Measurements from ENCODE around the gene JUP.
A peak's percentile ranks its signal among the peaks of the same experiment; 100 is the strongest.

Gene JUP

GRCh38 chr17:41728056-41728455 is 58.5 kb downstream of the JUP start:
- DNase-seq = peak; percentile 63
- TF ChIP-seq, protein P1, sequence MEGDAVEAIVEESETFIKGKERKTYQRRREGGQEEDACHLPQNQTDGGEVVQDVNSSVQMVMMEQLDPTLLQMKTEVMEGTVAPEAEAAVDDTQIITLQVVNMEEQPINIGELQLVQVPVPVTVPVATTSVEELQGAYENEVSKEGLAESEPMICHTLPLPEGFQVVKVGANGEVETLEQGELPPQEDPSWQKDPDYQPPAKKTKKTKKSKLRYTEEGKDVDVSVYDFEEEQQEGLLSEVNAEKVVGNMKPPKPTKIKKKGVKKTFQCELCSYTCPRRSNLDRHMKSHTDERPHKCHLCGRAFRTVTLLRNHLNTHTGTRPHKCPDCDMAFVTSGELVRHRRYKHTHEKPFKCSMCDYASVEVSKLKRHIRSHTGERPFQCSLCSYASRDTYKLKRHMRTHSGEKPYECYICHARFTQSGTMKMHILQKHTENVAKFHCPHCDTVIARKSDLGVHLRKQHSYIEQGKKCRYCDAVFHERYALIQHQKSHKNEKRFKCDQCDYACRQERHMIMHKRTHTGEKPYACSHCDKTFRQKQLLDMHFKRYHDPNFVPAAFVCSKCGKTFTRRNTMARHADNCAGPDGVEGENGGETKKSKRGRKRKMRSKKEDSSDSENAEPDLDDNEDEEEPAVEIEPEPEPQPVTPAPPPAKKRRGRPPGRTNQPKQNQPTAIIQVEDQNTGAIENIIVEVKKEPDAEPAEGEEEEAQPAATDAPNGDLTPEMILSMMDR (IDR thresholded peaks at IDR 0.05; ENCODE audit: low read depth, low read length) = no peak
- H3K36me3 ChIP-seq = peaks cover 19% of the 10 kb centered on the region
- H3K27me3 ChIP-seq (ENCODE audit: insufficient read depth, low read depth, severe bottlenecking) = peaks cover 1% of the 10 kb centered on the region
- no peaks in the 10 kb centered on the region for H3K9me3 ChIP-seq (ENCODE audit: severe bottlenecking)
- H3K27ac ChIP-seq = peak overlapping the region; percentile 67
- H3K4me3 ChIP-seq (ENCODE audit: low read depth, low read length) = no peak overlapping the region

DNA sequence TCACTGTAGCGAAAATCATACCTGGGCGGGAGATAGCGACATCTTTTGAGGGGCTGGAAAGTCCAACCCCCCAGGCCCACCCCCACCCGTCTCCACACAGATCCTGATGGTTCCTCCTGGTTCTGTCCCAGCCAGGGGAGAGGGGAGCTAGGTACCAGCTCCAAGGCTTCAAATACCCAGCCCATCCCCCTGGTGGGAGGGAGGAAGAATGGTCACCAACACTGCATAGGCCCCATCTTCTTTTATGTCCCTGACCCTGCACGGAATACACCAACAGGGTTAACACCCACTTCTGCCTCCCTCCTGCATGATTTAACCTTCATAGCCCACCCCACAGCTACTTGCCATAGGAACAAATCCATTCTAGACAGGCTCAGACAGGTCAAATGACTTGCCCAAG is 61.4 kb downstream of the JUP start:
- TF ChIP-seq, protein P1 (IDR thresholded peaks at IDR 0.05; ENCODE audit: low read depth, low read length) = no peak
- Histone ChIP-seq H3K9me3 (ENCODE audit: severe bottlenecking) (peaks cover 4% of the 10 kb centered on the region), H3K27ac (peak overlapping the region; percentile 67), H3K27me3 (ENCODE audit: insufficient read depth, low read depth, severe bottlenecking) (no peaks in the 10 kb centered on the region), H3K4me3 (ENCODE audit: low read depth, low read length) (no peak overlapping the region), H3K36me3 (peaks cover 19% of the 10 kb centered on the region)
- no peak for DNase-seq

DNA sequence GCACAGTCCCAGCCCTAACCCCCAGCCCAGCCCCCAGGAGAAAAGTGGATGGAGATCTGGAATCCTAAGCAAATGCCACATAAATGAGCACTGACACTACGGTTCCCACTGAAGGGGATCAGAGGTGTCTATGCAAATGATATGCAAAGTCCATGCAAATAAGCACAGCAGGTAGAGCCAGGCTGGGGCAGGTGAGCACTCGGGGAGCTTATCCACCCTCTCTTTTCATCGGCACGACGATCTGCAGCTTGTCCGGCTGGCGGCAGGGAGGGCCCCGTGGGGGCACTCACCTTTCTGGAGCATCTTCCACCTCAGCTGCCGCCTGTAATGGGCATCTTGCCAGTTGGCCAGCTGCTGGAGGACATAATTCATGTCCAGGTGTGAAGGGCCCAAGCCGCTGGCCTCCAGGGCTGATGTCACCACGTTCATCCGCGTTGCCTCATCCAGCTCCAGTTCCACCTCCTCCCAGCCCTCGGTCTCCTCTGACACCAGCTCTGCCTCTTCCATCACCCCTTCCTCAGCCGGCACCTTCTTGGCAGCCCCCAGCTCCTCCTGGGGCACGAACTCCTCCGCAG is 61.9 kb downstream of the JUP start:
- no peak overlapping the region for H3K27ac ChIP-seq
- no peak overlapping the region for H3K4me3 ChIP-seq (ENCODE audit: low read depth, low read length)
- H3K9me3 ChIP-seq (ENCODE audit: severe bottlenecking) = peaks cover 6% of the 10 kb centered on the region
- TF ChIP-seq, protein P1 (IDR thresholded peaks at IDR 0.05; ENCODE audit: low read depth, low read length) = no peak
- no peaks in the 10 kb centered on the region for H3K27me3 ChIP-seq (ENCODE audit: insufficient read depth, low read depth, severe bottlenecking)
- peaks cover 19% of the 10 kb centered on the region for H3K36me3 ChIP-seq
- DNase-seq = no peak

GRCh38 chr17:41723801-41724475 is 62.6 kb downstream of the JUP start:
- no peak for DNase-seq
- Histone ChIP-seq H3K36me3 (peaks cover 19% of the 10 kb centered on the region), H3K27ac (no peak overlapping the region), H3K27me3 (ENCODE audit: insufficient read depth, low read depth, severe bottlenecking) (no peaks in the 10 kb centered on the region), H3K4me3 (ENCODE audit: low read depth, low read length) (no peak overlapping the region), H3K9me3 (ENCODE audit: severe bottlenecking) (peaks cover 6% of the 10 kb centered on the region)
- TF ChIP-seq, protein P1 (IDR thresholded peaks at IDR 0.05; ENCODE audit: low read depth, low read length) = no peak

DNA sequence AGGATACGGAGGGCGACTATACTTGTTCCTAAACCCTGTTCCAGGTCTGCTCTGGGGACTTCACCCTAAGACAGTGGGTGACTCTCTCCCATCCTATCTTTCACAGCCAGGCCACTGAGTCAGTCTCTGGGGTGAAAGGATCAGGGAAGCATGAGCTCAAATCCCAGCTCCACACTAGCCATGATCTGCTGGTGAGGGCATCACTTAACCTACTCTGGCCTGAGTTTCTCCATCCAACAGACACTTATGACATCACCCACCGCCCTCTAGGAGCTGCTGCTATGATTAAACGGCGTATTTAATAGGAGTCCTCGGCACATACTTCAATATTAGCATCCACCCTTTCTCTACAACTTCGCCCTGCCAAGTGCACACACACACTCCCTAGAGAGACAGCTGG is 64.3 kb downstream of the JUP start:
- TF ChIP-seq, protein P1 (IDR thresholded peaks at IDR 0.05; ENCODE audit: low read depth, low read length) = no peak
- H3K27ac ChIP-seq = no peak overlapping the region
- DNase-seq = no peak

GRCh38 chr17:41718287-41718645 is 68.2 kb downstream of the JUP start:
- no peak for DNase-seq
- TF ChIP-seq, protein P1 (IDR thresholded peaks at IDR 0.05; ENCODE audit: low read depth, low read length) = no peak
- peaks cover 6% of the 10 kb centered on the region for H3K9me3 ChIP-seq (ENCODE audit: severe bottlenecking)
- H3K36me3 ChIP-seq = no peaks in the 10 kb centered on the region
- no peaks in the 10 kb centered on the region for H3K27me3 ChIP-seq (ENCODE audit: insufficient read depth, low read depth, severe bottlenecking)
- H3K4me3 ChIP-seq (ENCODE audit: low read depth, low read length) = no peak overlapping the region
- no peak overlapping the region for H3K27ac ChIP-seq

More for the DNA sequence above, 64.3 kb downstream of the JUP start:
- H3K9me3 ChIP-seq (ENCODE audit: severe bottlenecking) = peaks cover 6% of the 10 kb centered on the region
- H3K36me3 ChIP-seq = peaks cover 12% of the 10 kb centered on the region
- no peak overlapping the region for H3K4me3 ChIP-seq (ENCODE audit: low read depth, low read length)
- no peaks in the 10 kb centered on the region for H3K27me3 ChIP-seq (ENCODE audit: insufficient read depth, low read depth, severe bottlenecking)
